ENCODE results near the gene MEN1. TPM values are rescaled to one million over a fixed set of nuclear protein-coding genes. Genes with fewer than 3 reads are reported as not detected.

MEN1 gene
- total RNA-seq: 46.2 and 47.2 TPM in 2 replicates

DNA sequence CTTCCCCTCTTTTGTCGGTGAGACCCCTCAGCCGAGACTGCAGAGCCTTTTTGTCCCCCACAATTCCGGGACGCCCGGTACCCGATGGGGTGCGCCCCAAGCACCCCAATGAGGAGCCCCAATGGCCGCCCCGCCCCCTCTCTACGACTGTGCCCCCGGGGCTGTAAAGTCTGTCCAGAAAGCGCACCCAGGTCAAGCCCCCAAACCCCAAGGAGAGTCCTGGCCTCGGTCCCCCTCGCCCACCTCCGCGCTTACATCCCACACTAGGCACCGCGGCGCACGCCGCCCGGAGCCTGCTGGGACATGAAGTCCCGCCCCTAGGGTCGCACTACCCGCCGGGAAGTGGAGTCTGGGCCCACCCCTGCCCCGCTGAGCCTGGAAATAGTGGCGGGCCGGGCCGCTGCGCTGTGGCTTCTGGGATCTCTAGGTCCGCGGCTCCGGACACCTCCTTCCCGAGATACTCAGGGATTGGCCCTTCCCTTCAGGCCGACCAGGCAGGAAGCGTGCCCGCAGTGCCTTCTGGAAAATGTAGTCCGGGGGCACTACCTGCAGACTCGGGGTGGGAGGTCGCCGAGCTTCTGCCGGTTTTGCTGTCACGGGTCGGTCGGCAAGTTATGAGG, at the start of gene MEN1:
MEN1 (minus strand) TSS at position 281 of the 620 bp plus-strand sequence. CDS start 442 bp downstream, outside the sequence.
- H3K9me3 Mint-ChIP-seq: no peaks in the 10 kb centered on the region
- no peaks in the 10 kb centered on the region for H3K27me3 Mint-ChIP-seq (ENCODE audit: low read depth)
- H3K4me1 Mint-ChIP-seq (ENCODE audit: low read depth): peaks cover 22% of the 10 kb centered on the region
- DNase-seq (ENCODE audit: low spot score): peak; percentile 77
- peak within 1 kb of the TSS; percentile 94 for H3K27ac Mint-ChIP-seq
- intact Hi-C loops (cut with micrococcal nuclease): loop anchor here (2.0 kb wide), 1 partner anchor 48 kb away; no protein-coding TSS in a partner anchor
- H3K36me3 Mint-ChIP-seq (ENCODE audit: low read depth): peaks cover 24% of the 10 kb centered on the region
- H3K4me3 Mint-ChIP-seq (ENCODE audit: low read depth): peak within 1 kb of the TSS; percentile 98

DNA sequence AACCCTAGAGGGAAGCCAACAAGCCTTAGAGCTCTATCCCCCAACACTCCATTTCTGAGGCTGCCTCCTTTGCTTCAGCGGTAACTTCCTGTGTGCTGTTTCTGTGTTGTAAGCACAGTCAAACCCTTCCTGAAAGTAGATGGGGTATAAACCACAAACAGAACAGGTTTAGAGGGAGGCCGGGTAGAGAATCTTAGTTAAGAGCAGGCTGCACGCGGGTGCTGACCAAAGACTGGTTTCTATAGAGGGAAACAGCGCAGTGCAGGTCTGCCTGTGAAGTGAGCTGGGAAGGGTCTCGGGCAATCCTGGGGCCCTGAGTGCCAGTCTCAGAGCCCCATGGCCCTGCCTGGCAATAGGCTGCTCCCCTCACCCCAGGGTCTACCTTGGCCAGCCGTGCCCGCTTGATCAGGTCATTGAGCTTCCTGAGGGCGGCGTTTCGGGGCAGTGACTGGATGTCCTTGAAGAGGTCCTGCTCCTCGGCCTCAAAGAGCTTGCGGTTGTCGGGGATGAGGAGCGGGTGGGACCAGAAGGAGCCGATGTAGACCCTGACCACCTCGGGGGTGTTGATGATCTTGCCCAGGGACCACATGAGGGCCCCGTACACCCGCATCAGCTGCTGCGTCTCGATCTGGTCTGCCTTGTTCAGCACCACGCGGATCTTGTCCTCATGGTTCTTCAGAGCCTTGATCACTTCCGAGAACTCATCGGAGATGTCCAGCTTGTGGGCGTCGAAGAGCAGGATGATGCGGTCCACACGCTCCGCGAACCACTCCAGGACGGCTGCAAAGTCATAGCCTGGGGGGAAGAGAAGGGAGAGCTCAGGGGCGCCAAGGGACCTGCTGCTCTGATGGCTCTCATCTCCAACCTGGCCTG, 49.4 kb upstream of the MEN1 start:
- no peaks in the 10 kb centered on the region for H3K9me3 Mint-ChIP-seq
- peak overlapping the region; percentile 34 for H3K4me3 Mint-ChIP-seq (ENCODE audit: low read depth)

DNA sequence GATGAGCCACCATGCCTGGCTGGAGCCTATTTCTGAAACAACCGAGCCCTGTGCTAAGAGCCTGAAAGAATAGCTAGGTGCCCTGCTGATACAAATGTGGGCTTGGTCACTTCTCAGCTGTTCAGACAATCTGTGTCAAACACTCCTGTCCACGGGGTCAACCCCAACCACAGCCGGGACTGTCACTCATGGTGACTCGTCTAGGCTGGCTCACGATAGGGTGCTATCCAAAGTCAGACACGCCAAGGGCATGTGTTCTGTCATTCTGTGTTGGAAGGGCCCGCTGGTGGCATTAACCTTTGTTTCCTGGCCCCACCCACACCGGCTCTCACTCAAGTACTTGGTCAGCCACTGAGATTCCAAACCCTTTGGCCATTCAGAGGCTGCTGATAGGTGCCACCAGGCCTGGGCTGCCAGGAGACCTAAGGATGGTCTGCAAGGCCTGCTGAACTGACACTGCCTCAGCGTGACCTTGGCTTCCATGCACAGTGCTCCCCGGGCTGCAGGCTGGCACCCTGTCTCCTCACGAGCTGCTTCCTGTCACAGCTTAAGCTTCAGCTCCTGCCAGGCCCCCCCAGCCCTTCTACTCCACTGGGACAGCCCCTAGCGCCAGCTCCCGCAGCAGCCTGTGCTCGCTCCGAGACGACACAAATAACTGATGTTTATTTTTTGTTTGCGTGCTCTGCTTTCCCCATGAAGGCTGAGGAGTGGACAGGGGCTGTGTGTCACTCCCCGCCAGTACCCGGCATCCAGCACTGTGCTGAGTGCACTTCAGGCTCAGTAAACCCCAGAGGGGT, 48.3 kb upstream of the MEN1 start:
- intact Hi-C loops (cut with micrococcal nuclease): loop anchor here (1.0 to 2.0 kb wide), 6 partner anchors 7 to 58 kb away; partner anchors contain the start of genes ATG2A and MEN1
- Mint-ChIP-seq H3K4me3 (ENCODE audit: low read depth) (peak overlapping the region; percentile 34), H3K27ac (peak overlapping the region; percentile 96), H3K9me3 (no peaks in the 10 kb centered on the region), H3K36me3 (ENCODE audit: low read depth) (peaks cover 64% of the 10 kb centered on the region), H3K4me1 (ENCODE audit: low read depth) (peaks cover 68% of the 10 kb centered on the region), H3K27me3 (ENCODE audit: low read depth) (no peaks in the 10 kb centered on the region)
- DNase-seq (ENCODE audit: low spot score): peak; percentile 57

More for the DNA sequence above, 49.4 kb upstream of the MEN1 start:
- peaks cover 75% of the 10 kb centered on the region for H3K4me1 Mint-ChIP-seq (ENCODE audit: low read depth)
- peak; percentile 72 for DNase-seq (ENCODE audit: low spot score)
- no peaks in the 10 kb centered on the region for H3K27me3 Mint-ChIP-seq (ENCODE audit: low read depth)
- H3K27ac Mint-ChIP-seq: peak overlapping the region; percentile 96
- peaks cover 55% of the 10 kb centered on the region for H3K36me3 Mint-ChIP-seq (ENCODE audit: low read depth)
- intact Hi-C loops (cut with micrococcal nuclease): loop anchor here (1.0 to 2.0 kb wide), 6 partner anchors 8 to 57 kb away; partner anchors contain the start of genes ATG2A and MEN1

DNA sequence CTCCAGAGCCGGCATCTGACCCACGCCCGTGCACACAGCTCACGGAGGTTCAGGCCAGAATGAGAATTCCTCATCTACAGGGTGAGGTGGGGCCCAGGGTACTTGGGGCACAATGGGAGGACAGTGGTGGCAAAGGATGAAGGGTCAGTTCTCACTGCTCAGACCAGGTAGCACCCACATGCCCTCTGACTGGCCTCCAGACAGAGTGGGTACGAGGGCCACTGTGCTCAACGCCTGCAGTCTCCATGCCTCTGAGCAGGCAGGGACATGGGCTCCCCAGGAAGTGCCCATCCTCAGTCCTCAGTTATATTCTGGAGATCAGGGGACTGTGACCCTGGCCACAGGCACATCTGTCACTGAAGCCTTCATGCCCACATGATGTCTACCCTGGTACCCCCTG, 47.1 kb upstream of the MEN1 start:
- Mint-ChIP-seq H3K4me3 (ENCODE audit: low read depth) (no peak overlapping the region), H3K27ac (peak overlapping the region; percentile 70), H3K4me1 (ENCODE audit: low read depth) (peaks cover 71% of the 10 kb centered on the region), H3K27me3 (ENCODE audit: low read depth) (no peaks in the 10 kb centered on the region), H3K9me3 (no peaks in the 10 kb centered on the region), H3K36me3 (ENCODE audit: low read depth) (peaks cover 76% of the 10 kb centered on the region)
- DNase-seq (ENCODE audit: low spot score): no peak
- intact Hi-C loops (cut with micrococcal nuclease): no loop called here

DNA sequence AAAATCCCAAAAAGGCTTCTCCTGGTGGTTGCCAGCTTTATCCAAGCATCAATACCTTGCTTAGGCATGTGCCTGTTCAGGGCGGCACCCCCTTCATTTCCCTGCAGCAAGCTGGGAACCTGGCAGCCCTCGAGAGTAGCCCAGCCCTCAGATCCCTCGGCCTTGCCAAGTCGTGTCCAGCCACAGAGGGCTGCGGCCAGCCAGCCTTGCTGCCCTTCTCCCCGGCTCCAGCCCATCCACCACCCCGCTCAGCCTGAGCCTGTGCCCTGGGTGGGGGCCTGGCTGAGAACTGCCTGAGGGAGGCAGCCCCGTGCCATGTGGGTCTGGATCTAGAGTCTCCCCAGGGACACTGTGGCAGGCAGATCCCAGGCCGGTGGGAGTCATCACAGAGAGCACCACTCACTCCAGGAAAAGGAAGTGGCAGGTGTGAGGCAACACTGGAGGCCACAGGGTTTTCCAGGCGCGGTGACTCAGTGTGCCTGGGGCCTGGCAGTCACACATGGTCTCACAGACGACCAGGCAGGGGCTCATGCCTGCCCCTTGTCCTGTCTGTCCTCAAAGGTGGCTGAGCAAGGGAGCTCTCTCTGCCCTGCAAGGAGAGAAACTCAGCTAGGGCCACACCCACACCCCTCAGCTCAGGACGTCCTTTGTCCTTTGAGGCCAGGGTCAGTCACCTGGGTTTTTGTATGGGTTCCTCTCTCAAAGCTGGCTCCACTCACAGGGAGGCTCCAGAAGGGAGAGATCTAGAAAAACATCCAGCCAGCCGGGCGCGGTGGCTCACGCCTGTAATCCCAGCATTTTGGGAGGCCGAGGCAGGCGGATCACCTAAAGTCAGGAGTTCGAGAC, 46.3 kb upstream of the MEN1 start:
- Mint-ChIP-seq H3K4me1 (ENCODE audit: low read depth) (peaks cover 73% of the 10 kb centered on the region), H3K27ac (peak overlapping the region; percentile 77), H3K4me3 (ENCODE audit: low read depth) (peak overlapping the region; percentile 18), H3K36me3 (ENCODE audit: low read depth) (peaks cover 78% of the 10 kb centered on the region), H3K27me3 (ENCODE audit: low read depth) (no peaks in the 10 kb centered on the region), H3K9me3 (no peaks in the 10 kb centered on the region)
- no peak for DNase-seq (ENCODE audit: low spot score)
- intact Hi-C loops (cut with micrococcal nuclease): loop anchor here (1.0 kb wide), 1 partner anchor 8 kb away; no protein-coding TSS in a partner anchor

DNA sequence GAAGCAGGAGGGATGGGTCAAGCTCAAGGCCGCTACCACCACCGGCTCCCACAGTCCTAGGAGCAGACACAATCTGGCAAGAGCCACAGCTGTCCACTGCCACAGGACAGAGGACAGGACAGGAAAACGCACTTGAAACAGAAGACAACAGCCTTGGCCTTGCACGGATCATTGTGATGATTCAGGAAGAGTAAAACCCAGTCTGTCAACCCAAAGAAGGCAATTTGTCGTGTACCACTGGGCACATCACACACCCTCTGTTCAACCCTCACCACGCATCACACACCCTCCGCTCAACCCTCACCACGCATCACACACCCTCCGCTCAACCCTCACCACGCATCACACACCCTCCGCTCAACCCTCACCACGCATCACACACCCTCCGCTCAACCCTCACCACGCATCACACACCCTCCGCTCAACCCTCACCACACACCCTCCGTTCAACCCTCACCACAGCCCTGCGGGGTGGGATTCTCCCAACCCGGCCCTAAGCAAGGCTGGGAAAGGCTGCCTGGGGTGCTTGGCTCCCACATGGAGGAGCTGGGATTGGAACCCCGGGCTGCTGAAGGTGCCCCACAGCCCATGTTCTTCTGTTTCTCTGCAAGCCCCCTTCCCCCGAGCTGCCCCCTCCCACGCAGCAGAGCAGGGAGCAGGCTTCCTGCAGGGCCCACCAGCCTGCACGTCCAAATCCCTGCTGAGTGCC, 45.4 kb upstream of the MEN1 start:
- intact Hi-C loops (cut with micrococcal nuclease): loop anchor here (1.0 kb wide), 1 partner anchor 9 kb away; no protein-coding TSS in a partner anchor

DNA sequence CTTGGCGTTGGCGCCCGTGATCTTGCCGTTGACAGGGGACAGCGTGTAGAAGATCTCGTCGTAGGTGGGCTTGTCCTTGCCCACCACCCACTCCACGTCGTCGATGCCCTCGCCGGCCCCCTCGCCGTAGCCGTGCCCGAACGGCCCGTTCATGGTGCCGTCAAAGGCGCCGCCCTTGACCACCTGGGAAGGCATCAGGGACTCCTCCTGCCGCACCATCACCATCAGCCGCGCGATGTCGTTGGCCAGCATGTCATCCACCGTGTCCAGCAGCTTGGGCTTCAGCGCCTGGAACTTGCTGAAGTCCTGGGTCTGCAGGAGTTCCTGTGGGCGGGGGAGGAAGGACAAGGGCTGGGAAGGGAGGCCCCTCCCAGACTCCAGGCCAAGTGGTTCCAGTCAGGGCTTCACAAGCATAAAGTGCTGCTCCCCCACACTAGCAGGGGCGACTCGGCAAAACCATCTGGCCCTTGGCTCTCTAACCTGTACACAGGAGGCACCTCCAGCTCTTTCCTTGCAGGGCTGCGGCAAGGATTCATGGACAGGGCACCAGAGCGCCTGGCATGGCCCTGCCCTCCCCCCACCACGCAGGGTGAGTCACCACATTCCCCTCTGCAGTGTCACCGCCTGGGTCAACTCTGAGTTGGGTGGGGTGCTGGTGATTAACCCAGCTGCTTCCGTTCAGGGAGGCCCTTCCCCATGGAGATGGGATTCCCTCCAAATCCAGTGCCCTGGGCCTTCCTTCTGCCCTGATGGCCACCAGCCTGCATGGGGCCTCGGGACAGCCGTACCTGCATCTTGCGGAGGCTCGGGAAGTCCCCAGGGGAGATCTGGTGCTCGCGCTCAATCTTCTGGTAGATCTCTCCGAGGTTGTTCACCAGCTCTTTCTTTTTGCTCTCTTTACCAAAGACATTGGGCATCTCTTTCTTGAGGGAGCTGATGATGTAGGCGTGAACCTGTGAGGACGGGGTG, 44.5 kb upstream of the MEN1 start:
- DNase-seq (ENCODE audit: low spot score): no peak
- Mint-ChIP-seq H3K27ac (peak overlapping the region; percentile 77), H3K9me3 (no peaks in the 10 kb centered on the region), H3K4me3 (ENCODE audit: low read depth) (peak overlapping the region; percentile 27), H3K4me1 (ENCODE audit: low read depth) (peaks cover 70% of the 10 kb centered on the region), H3K27me3 (ENCODE audit: low read depth) (no peaks in the 10 kb centered on the region), H3K36me3 (ENCODE audit: low read depth) (peaks cover 73% of the 10 kb centered on the region)
- intact Hi-C loops (cut with micrococcal nuclease): no loop called here

More for the DNA sequence above, 45.4 kb upstream of the MEN1 start:
- Mint-ChIP-seq H3K36me3 (ENCODE audit: low read depth) (peaks cover 79% of the 10 kb centered on the region), H3K4me3 (ENCODE audit: low read depth) (peak overlapping the region; percentile 27), H3K27me3 (ENCODE audit: low read depth) (no peaks in the 10 kb centered on the region), H3K9me3 (no peaks in the 10 kb centered on the region), H3K4me1 (ENCODE audit: low read depth) (peaks cover 76% of the 10 kb centered on the region), H3K27ac (peak overlapping the region; percentile 77)
- DNase-seq (ENCODE audit: low spot score): no peak

DNA sequence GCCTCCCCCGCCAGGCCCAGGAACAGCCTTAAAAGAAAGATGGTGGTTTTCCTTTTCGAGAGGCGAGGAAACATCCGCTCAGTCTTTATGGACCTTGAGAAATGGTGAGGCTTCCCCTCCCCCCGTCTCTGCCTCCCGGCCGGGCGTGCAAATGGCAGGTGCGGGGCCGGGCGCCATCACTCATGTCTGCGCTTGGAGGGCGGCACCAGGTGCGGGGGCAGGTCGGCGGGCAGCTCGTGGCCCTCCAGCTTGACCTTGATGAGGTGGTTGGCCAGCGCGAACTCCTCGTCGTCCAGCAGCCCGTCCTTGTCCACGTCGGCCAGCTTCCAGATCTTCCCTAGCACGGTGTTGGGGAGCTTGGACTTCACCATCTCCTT, 43.8 kb upstream of the MEN1 start:
- intact Hi-C loops (cut with micrococcal nuclease): no loop called here
- H3K9me3 Mint-ChIP-seq: no peaks in the 10 kb centered on the region
- no peak overlapping the region for H3K27ac Mint-ChIP-seq
- H3K4me1 Mint-ChIP-seq (ENCODE audit: low read depth): peaks cover 66% of the 10 kb centered on the region
- H3K36me3 Mint-ChIP-seq (ENCODE audit: low read depth): peaks cover 67% of the 10 kb centered on the region
- DNase-seq (ENCODE audit: low spot score): no peak
- no peaks in the 10 kb centered on the region for H3K27me3 Mint-ChIP-seq (ENCODE audit: low read depth)
- no peak overlapping the region for H3K4me3 Mint-ChIP-seq (ENCODE audit: low read depth)

DNA sequence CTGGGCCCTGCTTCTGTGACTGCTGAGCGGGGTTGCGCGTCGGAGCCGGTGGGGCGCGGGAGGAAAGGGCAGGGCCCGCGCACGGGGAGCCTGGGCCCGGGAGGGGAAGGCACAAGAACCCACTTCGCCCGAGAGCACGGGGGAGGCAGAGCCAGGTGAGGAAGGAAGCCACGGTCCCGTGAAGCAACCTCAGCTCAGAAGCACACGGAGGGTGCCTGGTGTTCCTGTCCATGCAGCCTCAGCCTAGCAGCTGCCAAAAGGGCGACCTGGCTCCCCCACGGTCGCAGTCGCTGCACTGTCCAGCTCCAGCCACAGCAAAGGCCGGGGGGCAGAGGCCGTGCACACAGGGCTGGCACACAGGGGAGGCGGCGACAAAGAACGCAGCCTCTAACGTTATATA, 43.4 kb upstream of the MEN1 start:
- Mint-ChIP-seq H3K27ac (peak overlapping the region; percentile 72), H3K27me3 (ENCODE audit: low read depth) (no peaks in the 10 kb centered on the region), H3K4me3 (ENCODE audit: low read depth) (no peak overlapping the region), H3K9me3 (no peaks in the 10 kb centered on the region), H3K36me3 (ENCODE audit: low read depth) (peaks cover 64% of the 10 kb centered on the region), H3K4me1 (ENCODE audit: low read depth) (peaks cover 65% of the 10 kb centered on the region)
- intact Hi-C loops (cut with micrococcal nuclease): no loop called here
- no peak for DNase-seq (ENCODE audit: low spot score)

DNA sequence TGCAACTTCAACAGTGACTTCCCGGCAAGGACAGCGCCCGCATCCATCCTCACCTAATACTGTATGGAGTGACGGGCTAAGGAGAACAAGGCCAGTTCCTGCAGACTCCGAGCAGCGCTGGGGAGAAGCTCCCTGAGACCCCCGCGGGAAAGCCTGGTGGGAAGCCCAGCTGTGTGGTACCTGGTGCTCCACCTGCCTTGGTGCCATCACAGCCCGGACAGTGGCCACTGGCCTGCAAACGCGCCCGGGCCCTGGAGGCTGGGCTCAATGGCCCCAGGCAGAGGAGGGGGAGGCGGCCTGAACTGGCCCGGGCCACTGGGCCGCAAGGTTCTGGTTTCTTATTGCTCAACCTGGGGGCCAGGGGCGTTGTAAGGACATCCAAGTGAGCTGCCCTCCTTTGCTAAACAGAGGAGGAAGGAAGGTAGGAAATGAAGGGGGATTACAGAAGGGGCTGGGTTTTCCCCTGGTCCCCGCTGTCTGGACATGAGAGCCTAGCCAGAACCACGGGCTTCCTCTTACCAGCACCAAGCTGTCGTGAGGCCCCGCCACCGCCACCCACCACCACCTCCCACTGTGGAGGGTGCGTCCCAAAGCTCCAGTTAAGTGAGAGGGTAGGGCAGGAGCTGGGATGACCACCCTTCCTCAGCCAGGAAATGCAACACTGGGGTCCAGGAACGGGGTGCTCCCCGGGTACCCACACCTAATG, 42.6 kb upstream of the MEN1 start:
- no peaks in the 10 kb centered on the region for H3K9me3 Mint-ChIP-seq
- no peaks in the 10 kb centered on the region for H3K27me3 Mint-ChIP-seq (ENCODE audit: low read depth)
- H3K4me3 Mint-ChIP-seq (ENCODE audit: low read depth): peak overlapping the region; percentile 33
- peaks cover 56% of the 10 kb centered on the region for H3K36me3 Mint-ChIP-seq (ENCODE audit: low read depth)
- peak overlapping the region; percentile 76 for H3K27ac Mint-ChIP-seq
- H3K4me1 Mint-ChIP-seq (ENCODE audit: low read depth): peaks cover 65% of the 10 kb centered on the region
- no peak for DNase-seq (ENCODE audit: low spot score)
- intact Hi-C loops (cut with micrococcal nuclease): no loop called here
